Spleen (tissue), 11 donors: ENCODE measurements around the gene BFAR. TPM values are rescaled to one million over a fixed set of nuclear protein-coding genes. Genes with fewer than 3 reads are reported as not detected.

Source experiments
- DNase-seq: peaks from one replicate; pipeline ENCODE4 v3.0.0-alpha.2; 2020
- H3K27ac ChIP-seq, 8 donors: fragments of 200-600 bp; sonication (generic) in 7 of 8; 1 replicate in 4 of 8; 2 replicates in 4 of 8; pipeline versions ENCODE4 v1.5.0 to v1.8.0; 2016 to 2021; ENCODE audit warnings: inconsistent platforms in 4 of 8, mild to moderate bottlenecking in 4 of 8, moderate library complexity in 1 of 8
- H3K27me3 ChIP-seq, 7 donors: fragments of 200-600 bp; sonication (generic) in 6 of 7; replicated peaks in 1 of 7; 1 replicate in 4 of 7; 2 replicates in 3 of 7; pipeline versions ENCODE4 v1.5.0 to v1.8.0; 2016 to 2021; ENCODE audit warnings: inconsistent platforms in 3 of 7, mild to moderate bottlenecking in 1 of 7
- H3K36me3 ChIP-seq, 6 donors: fragments of 200-600 bp; sonication (generic) in 5 of 6; 1 replicate in 4 of 6; 2 replicates in 2 of 6; pipeline versions ENCODE4 v1.5.0 to v1.8.0; 2016 to 2021; ENCODE audit warnings: inconsistent platforms in 2 of 6
- H3K4me1 ChIP-seq, 6 donors: fragments of 200-600 bp; sonication (generic) in 5 of 6; 1 replicate in 3 of 6; 2 replicates in 3 of 6; pipeline versions ENCODE4 v1.5.0 to v1.8.0; 2016 to 2021; ENCODE audit warnings: inconsistent platforms in 3 of 6
- H3K4me3 ChIP-seq, 8 donors: fragments of 200-600 bp; sonication (generic) in 7 of 8; 1 replicate in 4 of 8; 2 replicates in 4 of 8; pipeline versions ENCODE4 v1.5.0 to v1.8.0; 2016 to 2021; ENCODE audit warnings: inconsistent platforms in 4 of 8, mild to moderate bottlenecking in 4 of 8, moderate library complexity in 2 of 8
- H3K9me3 ChIP-seq, 8 donors: fragments of 200-600 bp; sonication (generic) in 7 of 8; 1 replicate in 4 of 8; 2 replicates in 4 of 8; pipeline versions ENCODE4 v1.5.0 to v1.8.0; 2016 to 2021; ENCODE audit warnings: inconsistent platforms in 4 of 8
- POLR2A ChIP-seq, 3 donors: fragments of 450-650 bp; IDR thresholded peaks; one replicate each; pipeline ENCODE4 v1.5.1; 2017; ENCODE audit warnings: antibody characterized with exemption in 3 of 3, mild to moderate bottlenecking in 1 of 3
- POLR2AphosphoS5 ChIP-seq, 3 donors: sonication (generic); formaldehyde crosslinking; IDR thresholded peaks; one replicate each; pipeline ENCODE4 v1.5.1; 2017; ENCODE audit warnings: antibody characterized with exemption in 3 of 3
- WGBS, 5 donors: extraction: QIAGEN DNeasy Blood & Tissue Kit in 3 of 5; methylation state at CpG; one replicate each; pipeline versions ENCODE4 v1.1.5 to v1.1.7; 2013 to 2018; 5-methylcytosine and 5-hydroxymethylcytosine counted together
- intact Hi-C: fragments of 100-400 bp; cut with DNase I; formaldehyde crosslinking; loops from one replicate; pipeline ENCODE4 v1.15.0; 2023; ENCODE audit warnings: low total_unique reads
- polyA plus RNA-seq, 3 donors: library from polyadenylated mRNA; stranded (reverse); fragments of 200-250 nt; gene quantifications; one replicate each; pipeline ENCODE4 v1.2.1, GENCODE V29; 2013
- total RNA-seq, 7 donors: library from RNA; depleted of rRNA in 3 of 7; stranded (reverse); fragments of >200 nt in 3 of 7; fragmentation: NEBNext Ultra II Directional in 4 of 7; extraction: Animal tissue kit (Norgen Biotek cat#: 25700) in 4 of 7; gene quantifications; one replicate each; pipeline versions ENCODE4 v1.1.0 to v1.2.1, GENCODE V29; 2016 to 2021
- TF ChIP-seq, protein P1 (sequence below), 11 experiments: fragments of 200-600 bp in 7 of 11; fragments of 450-650 bp in 4 of 11; sonication (generic) in 4 of 11; IDR thresholded peaks in 8 of 11; conservative IDR thresholded peaks in 3 of 11; 1 replicate in 7 of 11; 2 replicates in 4 of 11; pipeline versions ENCODE4 v1.4.0 to v1.8.0; 2016 to 2021; ENCODE audit warnings: antibody characterized with exemption in 11 of 11, inconsistent platforms in 4 of 11, mild to moderate bottlenecking in 1 of 11
- donor health status: healthy with polysubstance abuse.
- donor health status: DM: no; HTN: no; CAD: no; lungs with moderate emphysema.
- donor health status: DM: no; HTN: no; CAD: no.
- donor health status: Bipolar disorder and iron deficiency.
- donor health status: healthy.
- donor health status: DM: no; HTN: no; CAD: no.
- donor health status: DM: yes; HTN: yes; CAD: no.

The BFAR gene
- total and polyA plus RNA-seq, 10 donors: 24.6 to 68.7 (median 55.3) TPM

DNA sequence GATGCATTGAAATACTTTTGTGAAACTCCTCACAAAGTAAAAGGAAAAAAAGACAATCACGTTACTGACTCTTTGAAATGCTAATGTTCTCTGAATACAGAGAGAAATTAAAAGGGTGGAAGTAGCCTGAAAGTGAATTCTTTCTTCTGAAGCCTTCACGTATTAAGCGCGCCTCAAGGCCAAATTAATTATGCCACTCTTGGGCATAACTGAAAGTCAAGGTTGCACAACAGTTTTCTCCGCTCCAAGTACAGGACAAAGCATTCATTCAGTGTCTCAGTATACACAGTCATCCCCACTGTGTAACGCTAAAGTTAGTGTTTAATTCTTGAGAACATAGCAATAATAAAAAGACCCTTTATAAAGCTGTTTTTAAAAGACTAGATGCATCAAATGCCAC lies 24.1 kb upstream of the BFAR start:
- intact Hi-C loops: no loop called here
- H3K4me1 ChIP-seq: peaks cover 0 to 33% (median 13%) of the 10 kb centered on the region in 6 donors
- DNase-seq: no peak
- H3K9me3 ChIP-seq: no peaks in the 10 kb centered on the region
- H3K27ac ChIP-seq: no peak overlapping the region
- no peak for TF ChIP-seq POLR2A (IDR thresholded peaks at IDR 0.05)
- TF ChIP-seq POLR2AphosphoS5 (IDR thresholded peaks at IDR 0.05): no peak
- TF ChIP-seq, protein P1, sequence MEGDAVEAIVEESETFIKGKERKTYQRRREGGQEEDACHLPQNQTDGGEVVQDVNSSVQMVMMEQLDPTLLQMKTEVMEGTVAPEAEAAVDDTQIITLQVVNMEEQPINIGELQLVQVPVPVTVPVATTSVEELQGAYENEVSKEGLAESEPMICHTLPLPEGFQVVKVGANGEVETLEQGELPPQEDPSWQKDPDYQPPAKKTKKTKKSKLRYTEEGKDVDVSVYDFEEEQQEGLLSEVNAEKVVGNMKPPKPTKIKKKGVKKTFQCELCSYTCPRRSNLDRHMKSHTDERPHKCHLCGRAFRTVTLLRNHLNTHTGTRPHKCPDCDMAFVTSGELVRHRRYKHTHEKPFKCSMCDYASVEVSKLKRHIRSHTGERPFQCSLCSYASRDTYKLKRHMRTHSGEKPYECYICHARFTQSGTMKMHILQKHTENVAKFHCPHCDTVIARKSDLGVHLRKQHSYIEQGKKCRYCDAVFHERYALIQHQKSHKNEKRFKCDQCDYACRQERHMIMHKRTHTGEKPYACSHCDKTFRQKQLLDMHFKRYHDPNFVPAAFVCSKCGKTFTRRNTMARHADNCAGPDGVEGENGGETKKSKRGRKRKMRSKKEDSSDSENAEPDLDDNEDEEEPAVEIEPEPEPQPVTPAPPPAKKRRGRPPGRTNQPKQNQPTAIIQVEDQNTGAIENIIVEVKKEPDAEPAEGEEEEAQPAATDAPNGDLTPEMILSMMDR (IDR thresholded peaks at IDR 0.05 in 8 of 11, conservative IDR thresholded peaks at IDR 0.05 in 3 of 11): no peak
- H3K4me3 ChIP-seq: no peak overlapping the region
- 59 to 77% (median 69%) methylated on average over 6 of the region's 6 CpGs for WGBS, 5 donors
- no peaks in the 10 kb centered on the region for H3K27me3 ChIP-seq
- H3K36me3 ChIP-seq: peaks cover 3 to 100% (median 85%) of the 10 kb centered on the region in 6 donors

DNA sequence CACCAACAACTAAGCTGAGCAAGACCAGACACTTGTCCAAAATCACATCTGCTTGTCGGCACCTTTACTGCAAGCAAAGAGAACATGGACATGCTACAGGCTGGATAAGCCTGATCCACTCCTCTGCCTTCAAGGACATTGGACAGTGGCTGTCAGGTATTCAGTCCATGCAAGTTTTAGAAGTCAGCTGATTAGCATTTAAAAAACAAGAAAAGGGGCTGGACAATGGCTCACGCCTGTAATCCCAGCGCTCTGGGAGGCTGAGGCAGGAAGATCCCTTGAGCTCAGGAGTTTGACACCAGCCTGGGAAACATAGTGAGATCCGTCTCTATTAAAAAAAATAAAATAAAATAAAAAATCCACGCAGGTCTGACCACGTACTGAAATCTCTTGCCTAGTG lies 23.0 kb upstream of the BFAR start:
- Histone ChIP-seq H3K9me3 (no peaks in the 10 kb centered on the region), H3K4me1 (peaks cover 0 to 33% (median 13%) of the 10 kb centered on the region in 6 donors), H3K27ac (no peak overlapping the region), H3K36me3 (peaks cover 3 to 100% (median 82%) of the 10 kb centered on the region in 6 donors), H3K27me3 (no peaks in the 10 kb centered on the region), H3K4me3 (no peak overlapping the region)
- DNase-seq: no peak
- intact Hi-C loops: no loop called here
- TF ChIP-seq, protein P1 (IDR thresholded peaks at IDR 0.05 in 8 of 11, conservative IDR thresholded peaks at IDR 0.05 in 3 of 11): no peak
- TF ChIP-seq POLR2A (IDR thresholded peaks at IDR 0.05): no peak
- no peak for TF ChIP-seq POLR2AphosphoS5 (IDR thresholded peaks at IDR 0.05)
- WGBS, 5 donors: 93 to 97% (median 97%) methylated on average over 6 of the region's 6 CpGs

DNA sequence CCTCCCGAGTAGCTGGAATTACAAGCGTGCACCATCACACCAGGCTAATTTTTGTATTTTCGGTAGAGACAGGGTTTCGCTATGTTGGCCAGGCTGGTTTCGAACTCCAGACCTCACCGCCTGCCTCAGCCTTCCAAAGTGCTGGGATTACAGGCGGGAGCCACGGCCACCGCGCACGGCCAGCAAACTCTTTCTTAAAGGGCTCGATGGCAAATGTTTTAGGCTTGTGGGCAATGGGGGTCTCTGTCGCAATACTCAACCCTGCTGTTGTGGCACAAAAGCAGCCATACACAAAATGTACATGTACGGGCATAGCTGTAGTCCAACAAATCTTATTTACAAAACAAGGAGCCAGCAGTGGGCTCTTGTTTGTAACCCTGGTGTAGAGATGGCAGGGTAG lies 21.1 kb upstream of the BFAR start:
- WGBS, 5 donors: 95 to 99% (median 98%) methylated on average over 14 of the region's 14 CpGs
- Histone ChIP-seq H3K4me1 (peaks cover 0 to 26% (median 13%) of the 10 kb centered on the region in 6 donors), H3K4me3 (no peak overlapping the region), H3K9me3 (no peaks in the 10 kb centered on the region), H3K27me3 (no peaks in the 10 kb centered on the region), H3K27ac (no peak overlapping the region), H3K36me3 (peaks cover 3 to 100% (median 84%) of the 10 kb centered on the region in 6 donors)
- intact Hi-C loops: no loop called here
- TF ChIP-seq POLR2AphosphoS5 (IDR thresholded peaks at IDR 0.05): no peak
- TF ChIP-seq POLR2A (IDR thresholded peaks at IDR 0.05): no peak
- TF ChIP-seq, protein P1 (IDR thresholded peaks at IDR 0.05 in 8 of 11, conservative IDR thresholded peaks at IDR 0.05 in 3 of 11): no peak
- DNase-seq: no peak

DNA sequence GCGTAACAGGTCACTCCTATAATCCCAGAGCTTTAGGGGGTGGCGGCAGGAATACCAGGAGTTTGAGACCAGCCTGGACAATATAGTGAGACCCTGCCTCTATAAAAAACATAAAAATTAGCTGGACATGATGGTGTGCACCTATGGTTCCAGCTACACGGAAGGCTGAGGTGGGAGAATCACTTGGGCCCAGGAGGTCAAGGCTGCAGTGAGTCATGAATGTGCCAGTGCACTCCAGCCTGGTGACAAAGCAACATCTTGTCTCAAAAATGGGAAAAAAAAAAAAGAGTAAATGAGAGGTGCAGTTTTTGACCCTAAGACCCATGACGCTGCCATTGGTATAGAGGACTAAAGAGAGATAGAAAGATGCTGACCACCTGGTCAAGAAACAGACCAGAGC lies 18.8 kb upstream of the BFAR start:
- intact Hi-C loops: no loop called here
- H3K27me3 ChIP-seq: no peaks in the 10 kb centered on the region
- H3K4me3 ChIP-seq: no peak overlapping the region
- no peak for DNase-seq
- WGBS, 5 donors: 94 to 96% (median 96%) methylated on average over 4 of the region's 4 CpGs
- TF ChIP-seq POLR2A (IDR thresholded peaks at IDR 0.05) (no peak), POLR2AphosphoS5 (IDR thresholded peaks at IDR 0.05) (no peak)
- TF ChIP-seq, protein P1 (IDR thresholded peaks at IDR 0.05 in 8 of 11, conservative IDR thresholded peaks at IDR 0.05 in 3 of 11): no peak
- peaks cover 0 to 5% (median 1%) of the 10 kb centered on the region in 6 donors for H3K4me1 ChIP-seq
- peaks cover 3 to 100% (median 78%) of the 10 kb centered on the region in 6 donors for H3K36me3 ChIP-seq
- no peak overlapping the region for H3K27ac ChIP-seq
- no peaks in the 10 kb centered on the region for H3K9me3 ChIP-seq
